SK-N-SH (cell line): ENCODE results near the gene CEP55. TPM values are rescaled to one million over a fixed set of nuclear protein-coding genes. Genes with fewer than 3 reads are reported as not detected.
A peak's percentile ranks its signal among the peaks of the same experiment; 100 is the strongest.

ENCODE experiments used
- CTCF ChIA-PET: fragments of 300-600, 350-600 bp; formaldehyde crosslinking; extraction: SDS; loops from one replicate; lab custom pipeline; 2021; lab: Yijun Ruan, JAX
- POLR2A ChIA-PET: fragments of 350-600 bp; sonication (Branson Sonifier 250); formaldehyde crosslinking; extraction: SDS; loops from one replicate; lab custom pipeline; 2020; ENCODE audit warnings: antibody characterized with exemption, inconsistent platforms; lab: Yijun Ruan, JAX
- DNase-seq: peaks from one replicate; pipeline ENCODE4 v3.0.0; 2012
- H2AFZ ChIP-seq: fragments of 200-600 bp; sonication (generic); 2 replicates; pipeline ENCODE4 v1.8.1; 2016; ENCODE audit warnings: antibody characterized with exemption, mild to moderate bottlenecking, low read depth
- H3F3A ChIP-seq: fragments of 200-600 bp; sonication (generic); replicated peaks from 2 replicates; pipeline ENCODE3; 2016; ENCODE audit warnings: antibody characterized with exemption, mild to moderate bottlenecking; ENCODE audit not compliant: insufficient read depth
- H3K27ac ChIP-seq, 2 experiments: fragments of 200-500 bp in 1 of 2; fragments of 200-600 bp in 1 of 2; sonication (Bioruptor generic) in 1 of 2; sonication (generic), shearing (Covaris generic) in 1 of 2; 2 replicates each; pipeline versions ENCODE4 v1.5.1 to v1.6.1; 2014 to 2016; ENCODE audit warnings: low read depth in 2 of 2, inconsistent platforms in 1 of 2, low read length in 1 of 2, mild to moderate bottlenecking in 1 of 2, mixed read lengths in 1 of 2
- H3K27me3 ChIP-seq: fragments of 200-600 bp; sonication (generic), shearing (Covaris generic); 2 replicates; pipeline ENCODE4 v1.6.1; 2016; ENCODE audit warnings: mixed run types; ENCODE audit not compliant: insufficient read depth
- H3K36me3 ChIP-seq, 2 experiments: fragments of 200-500 bp in 1 of 2; fragments of 200-600 bp in 1 of 2; sonication (Bioruptor generic) in 1 of 2; sonication (generic) in 1 of 2; replicated peaks in 1 of 2; 2 replicates each; pipeline versions ENCODE3 to v1.5.1; 2014 to 2016; ENCODE audit warnings: low read length in 1 of 2, mild to moderate bottlenecking in 1 of 2; ENCODE audit not compliant: insufficient read depth in 2 of 2, control insufficient read depth in 1 of 2
- H3K4me1 ChIP-seq, 2 experiments: fragments of 200-500 bp in 1 of 2; fragments of 200-600 bp in 1 of 2; sonication (Bioruptor generic) in 1 of 2; sonication (generic), shearing (Covaris generic) in 1 of 2; 2 replicates each; pipeline versions ENCODE4 v1.5.1 to v1.6.1; 2014 to 2016; ENCODE audit warnings: low read depth in 1 of 2, low read length in 1 of 2, mixed run types in 1 of 2; ENCODE audit not compliant: insufficient read depth in 2 of 2, control insufficient read depth in 1 of 2
- H3K4me2 ChIP-seq: fragments of 200-600 bp; sonication (generic), shearing (Covaris generic); 2 replicates; pipeline ENCODE4 v1.6.1; 2017; ENCODE audit warnings: mixed run types
- H3K4me3 ChIP-seq, 2 experiments: fragments of 200-500 bp in 1 of 2; fragments of 200-600 bp in 1 of 2; sonication (Bioruptor generic) in 1 of 2; sonication (generic), shearing (Covaris generic) in 1 of 2; 2 replicates each; pipeline versions ENCODE4 v1.5.1 to v1.8.1; 2014 to 2016; ENCODE audit warnings: low read depth in 2 of 2, inconsistent platforms in 1 of 2, low read length in 1 of 2, mild to moderate bottlenecking in 1 of 2, mixed read lengths in 1 of 2, moderate library complexity in 1 of 2
- H3K79me2 ChIP-seq: fragments of 200-600 bp; sonication (generic); 2 replicates; pipeline ENCODE4 v1.8.1; 2017; ENCODE audit warnings: mild to moderate bottlenecking; ENCODE audit not compliant: insufficient read depth
- H3K9ac ChIP-seq: fragments of 200-600 bp; sonication (generic); 2 replicates; pipeline ENCODE4 v1.6.1; 2017; ENCODE audit warnings: mixed run types
- H3K9me2 ChIP-seq: fragments of 200-600 bp; sonication (generic); 2 replicates; pipeline ENCODE4 v1.6.1; 2017; ENCODE audit warnings: mixed run types
- H3K9me3 ChIP-seq: fragments of 200-600 bp; sonication (generic); 2 replicates; pipeline ENCODE4 v1.6.1; 2017; ENCODE audit warnings: mixed run types, mild to moderate bottlenecking, moderate library complexity
- H4K20me1 ChIP-seq: fragments of 200-600 bp; sonication (generic); 2 replicates; pipeline ENCODE4 v1.6.1; 2017; ENCODE audit warnings: mild to moderate bottlenecking, mixed run types; ENCODE audit not compliant: insufficient read depth
- ELF1 ChIP-seq: IDR thresholded peaks from 2 replicates; pipeline ENCODE4 v1.4.0; 2012
- EP300 ChIP-seq, 2 experiments: IDR thresholded peaks; 2 replicates each; pipeline versions ENCODE4 v1.4.0 to v1.6.1; 2012; ENCODE audit warnings: borderline replicate concordance in 1 of 2, low read depth in 1 of 2, low read length in 1 of 2
- FOSL2 ChIP-seq: IDR thresholded peaks from 2 replicates; pipeline ENCODE4 v1.4.0; 2012; ENCODE audit warnings: low read depth, mild to moderate bottlenecking, moderate library complexity, borderline replicate concordance
- FOXJ3 ChIP-seq: sonication (generic); formaldehyde crosslinking; IDR thresholded peaks from 2 replicates; pipeline ENCODE4 v1.5.1; 2020; ENCODE audit warnings: mild to moderate bottlenecking, missing genetic modification reagents
- FOXM1 ChIP-seq: IDR thresholded peaks from 2 replicates; pipeline ENCODE4 v1.4.0; 2012; ENCODE audit warnings: low read depth, mild to moderate bottlenecking
- GABPA ChIP-seq: IDR thresholded peaks from 2 replicates; pipeline ENCODE4 v1.4.0; 2012; ENCODE audit warnings: low read depth, mild to moderate bottlenecking
- MXI1 ChIP-seq: IDR thresholded peaks from 2 replicates; pipeline ENCODE4 v1.6.1; 2012; ENCODE audit warnings: mild to moderate bottlenecking, low read depth, low read length, improper control_type of control experiment
- NRF1 ChIP-seq: IDR thresholded peaks from 2 replicates; pipeline ENCODE4 v1.6.1; 2012; ENCODE audit warnings: low read depth, mild to moderate bottlenecking, low read length
- POLR2AphosphoS5 ChIP-seq: IDR thresholded peaks from 2 replicates; pipeline ENCODE4 v1.6.1; 2012; ENCODE audit warnings: low read depth, low read length
- RFX5 ChIP-seq: IDR thresholded peaks from 2 replicates; pipeline ENCODE4 v1.6.1; 2012; ENCODE audit warnings: mild to moderate bottlenecking, improper control_type of control experiment, low read length
- SIN3A ChIP-seq: IDR thresholded peaks from 2 replicates; pipeline ENCODE4 v1.6.1; 2012; ENCODE audit warnings: low read depth, mild to moderate bottlenecking, low read length, moderate library complexity, borderline replicate concordance
- SMC3 ChIP-seq: IDR thresholded peaks from 2 replicates; pipeline ENCODE4 v1.6.1; 2012; ENCODE audit warnings: low read depth, low read length, improper control_type of control experiment
- TAF1 ChIP-seq: IDR thresholded peaks from 2 replicates; pipeline ENCODE4 v1.6.1; 2012; ENCODE audit warnings: low read depth, mild to moderate bottlenecking, low read length, moderate library complexity, borderline replicate concordance
- USF1 ChIP-seq: IDR thresholded peaks from 2 replicates; pipeline ENCODE4 v1.4.0; 2012; ENCODE audit warnings: low read depth, borderline replicate concordance
- YY1 ChIP-seq: IDR thresholded peaks from 2 replicates; pipeline ENCODE4 v1.4.0; 2012; ENCODE audit warnings: low read depth, mild to moderate bottlenecking
- WGBS: methylation state at CpG from one replicate; pipeline ENCODE4 v1.1.6; 2017; ENCODE audit warnings: low lambda C conversion rate; 5-methylcytosine and 5-hydroxymethylcytosine counted together
- polyA plus RNA-seq, 3 experiments: library from polyadenylated mRNA; depleted of rRNA; stranded (reverse); fragments of >200 nt; gene quantifications; 2 replicates each; pipeline ENCODE4 v1.2.3, GENCODE V29; 2012
- TF ChIP-seq, protein P1 (sequence below): fragments of 150-350 bp; IDR thresholded peaks from 2 replicates; pipeline ENCODE4 v1.6.1; 2017; ENCODE audit warnings: antibody characterized with exemption, low read length, low read depth, borderline replicate concordance
- TF ChIP-seq, protein P2 (sequence below): IDR thresholded peaks from 2 replicates; pipeline ENCODE4 v1.4.0; 2012; ENCODE audit warnings: low read depth

CEP55 gene
- 9.8 and 11.3 TPM in 2 replicates for polyA plus RNA-seq (2012; rRNA removed)
- 14.8 and 16.8 TPM in 2 replicates for polyA plus RNA-seq (2012; cell fraction: cytosol; rRNA removed)
- 3.9 and 8.0 TPM in 2 replicates for polyA plus RNA-seq (2012; cell fraction: nucleus; rRNA removed)

DNA sequence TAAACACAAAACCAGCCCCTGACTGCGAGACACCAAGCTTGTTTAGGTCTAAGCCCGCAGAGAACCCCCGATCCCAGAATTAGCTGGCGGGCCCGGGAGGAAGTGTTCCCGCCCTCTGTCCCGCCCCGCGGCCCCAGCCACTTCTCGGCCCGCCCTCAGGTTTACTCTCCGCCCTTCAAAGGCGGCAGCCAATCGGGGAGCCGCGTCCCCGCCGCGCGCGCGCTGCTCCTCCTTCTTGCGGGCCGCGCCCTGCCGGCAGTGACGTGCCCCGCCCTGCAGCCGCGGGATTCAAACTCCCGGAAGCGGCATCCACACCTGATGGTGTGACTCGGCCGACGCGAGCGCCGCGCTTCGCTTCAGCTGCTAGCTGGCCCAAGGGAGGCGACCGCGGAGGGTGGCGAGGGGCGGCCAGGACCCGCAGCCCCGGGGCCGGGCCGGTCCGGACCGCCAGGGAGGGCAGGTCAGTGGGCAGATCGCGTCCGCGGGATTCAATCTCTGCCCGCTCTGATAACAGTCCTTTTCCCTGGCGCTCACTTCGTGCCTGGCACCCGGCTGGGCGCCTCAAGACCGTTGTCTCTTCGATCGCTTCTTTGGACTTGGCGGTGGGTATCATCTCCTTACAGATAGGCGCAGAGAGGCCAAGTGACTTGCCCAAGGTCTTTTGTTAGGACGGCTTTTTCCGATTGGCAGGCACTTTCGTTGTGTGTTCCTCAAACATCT is at the start of gene CEP55:
Gene CEP55 (plus strand): TSS at position 291 of the 720 bp plus-strand sequence. CDS start 3,440 bp downstream, outside the sequence.
- WGBS = under 1% methylated on average over 22 of the region's 68 CpGs
- Histone ChIP-seq H2AFZ (peak within 1 kb of the TSS; percentile 98), H3K27ac (peak within 1 kb of the TSS; percentile 44 to 54), H3K79me2 (peaks cover 50% of the 10 kb centered on the region), H3K4me3 (peak within 1 kb of the TSS; percentile 81 to 82), H3K9me3 (no peaks in the 10 kb centered on the region), H3K27me3 (no peaks in the 10 kb centered on the region), H3K4me2 (peak within 1 kb of the TSS; percentile 87), H4K20me1 (no peaks in the 10 kb centered on the region), H3F3A (no peaks in the 10 kb centered on the region), H3K9ac (peak within 1 kb of the TSS; percentile 70), H3K36me3 (peaks cover 0 to 3% of the 10 kb centered on the region in 2 experiments), H3K4me1 (peaks cover 0 to 4% of the 10 kb centered on the region in 2 experiments; a peak in 3 of 4 replicates), H3K9me2 (no peaks in the 10 kb centered on the region)
- TF ChIP-seq SMC3 (no peak), USF1 (peak; percentile 21; the same call in 1 of the 2 replicates), TAF1 (peak; percentile 78), NRF1 (peak; percentile 61), ELF1 (peak; percentile 91), FOXM1 (peak; percentile 98), FOXJ3 (CRISPR knock-in tag) (no peak), FOSL2 (no peak), POLR2AphosphoS5 (peak; percentile 85), MXI1 (peak; percentile 99), YY1 (no peak), RFX5 (peak; percentile 33; the same call in 1 of the 2 replicates), GABPA (peak; percentile 81), EP300 (IDR thresholded peaks at IDR 0.05; ENCODE audit: borderline replicate concordance in 1 of 2, low read depth in 1 of 2, low read length in 1 of 2) (no peak), SIN3A (peak; percentile 99)
- TF ChIP-seq, protein P1, sequence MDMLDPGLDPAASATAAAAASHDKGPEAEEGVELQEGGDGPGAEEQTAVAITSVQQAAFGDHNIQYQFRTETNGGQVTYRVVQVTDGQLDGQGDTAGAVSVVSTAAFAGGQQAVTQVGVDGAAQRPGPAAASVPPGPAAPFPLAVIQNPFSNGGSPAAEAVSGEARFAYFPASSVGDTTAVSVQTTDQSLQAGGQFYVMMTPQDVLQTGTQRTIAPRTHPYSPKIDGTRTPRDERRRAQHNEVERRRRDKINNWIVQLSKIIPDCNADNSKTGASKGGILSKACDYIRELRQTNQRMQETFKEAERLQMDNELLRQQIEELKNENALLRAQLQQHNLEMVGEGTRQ = no peak
- TF ChIP-seq, protein P2, sequence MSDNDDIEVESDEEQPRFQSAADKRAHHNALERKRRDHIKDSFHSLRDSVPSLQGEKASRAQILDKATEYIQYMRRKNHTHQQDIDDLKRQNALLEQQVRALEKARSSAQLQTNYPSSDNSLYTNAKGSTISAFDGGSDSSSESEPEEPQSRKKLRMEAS = peak; percentile 92
- POLR2A ChIA-PET = no interaction called here
- peak; percentile 97 for DNase-seq
- CTCF ChIA-PET = interaction anchor here (0.5 to 4.0 kb wide), 4 partner anchors 14 to 362 kb away, joined by 3 to 25 read pairs (median 8); partner anchors contain the start of gene MYOF
